HG03457 (cell line): ENCODE results near the gene CBFA2T3.

ENCODE experiments used
- ATAC-seq: cut with Tn5 transposase; IDR thresholded peaks from one replicate; pipeline ENCODE4 v1.9.1; 2021; ENCODE audit warnings: moderate number of reproducible peaks; ENCODE audit not compliant: unreplicated experiment

The CBFA2T3 gene

GRCh38 chr16:88964636-88965035, 12.4 kb downstream of the CBFA2T3 start:
- no peak for ATAC-seq

- no peak for ATAC-seq
These were observed 13.4 kb downstream of the CBFA2T3 start for GRCh38 chr16:88963583-88963982.

DNA sequence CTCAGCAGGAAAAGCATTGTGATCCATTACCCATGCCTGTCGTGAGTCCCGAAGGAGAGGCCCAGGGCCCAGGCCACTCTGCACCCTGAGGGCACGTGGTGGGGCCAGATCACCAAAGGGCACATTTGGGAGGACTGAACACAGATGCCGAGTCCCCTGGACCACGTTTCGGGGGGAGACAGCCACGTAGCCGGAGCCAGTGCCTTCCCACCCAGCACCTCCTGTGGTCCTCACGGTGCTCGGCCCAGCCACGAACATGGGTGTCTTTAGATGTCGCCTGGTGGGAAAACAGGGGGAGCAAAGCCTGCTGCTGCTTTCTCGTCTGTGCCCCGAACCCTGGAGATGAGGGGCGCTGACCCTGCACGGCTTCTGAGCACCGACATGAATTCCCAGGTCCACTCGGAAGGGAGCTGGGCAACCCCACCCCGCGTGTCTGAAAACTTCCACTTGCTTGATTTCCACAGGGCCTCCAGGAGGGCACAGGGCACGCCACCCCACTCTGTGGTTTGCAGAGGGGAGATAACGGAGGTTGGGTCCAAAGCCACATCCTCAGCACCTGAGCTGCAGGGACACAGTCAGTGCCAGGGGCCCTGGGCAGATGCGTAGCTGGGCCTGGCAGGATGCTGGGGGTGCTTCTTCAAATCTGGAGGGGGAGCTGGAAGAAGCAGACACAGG, 14.4 kb downstream of the CBFA2T3 start:
- ATAC-seq = no peak

DNA sequence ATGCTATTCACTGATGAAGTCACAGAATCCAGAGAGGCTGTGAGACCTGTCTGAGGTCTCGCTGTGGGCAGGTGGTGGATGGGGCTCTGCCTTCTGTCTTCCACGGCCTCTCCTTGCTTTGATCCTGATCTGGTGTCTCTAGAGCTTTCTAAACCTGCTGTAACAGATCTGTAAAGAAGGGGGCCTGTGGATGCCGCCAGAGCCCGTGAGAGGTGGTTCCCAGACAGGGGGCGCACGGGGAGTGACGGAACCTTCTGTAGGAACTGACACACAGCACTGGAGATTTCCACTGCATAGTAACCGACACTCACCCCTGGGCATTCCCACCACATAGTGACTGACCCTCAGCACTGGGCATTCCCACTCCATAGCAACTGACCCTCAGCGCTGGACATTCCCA, 16.0 kb downstream of the CBFA2T3 start:
- no peak for ATAC-seq

DNA sequence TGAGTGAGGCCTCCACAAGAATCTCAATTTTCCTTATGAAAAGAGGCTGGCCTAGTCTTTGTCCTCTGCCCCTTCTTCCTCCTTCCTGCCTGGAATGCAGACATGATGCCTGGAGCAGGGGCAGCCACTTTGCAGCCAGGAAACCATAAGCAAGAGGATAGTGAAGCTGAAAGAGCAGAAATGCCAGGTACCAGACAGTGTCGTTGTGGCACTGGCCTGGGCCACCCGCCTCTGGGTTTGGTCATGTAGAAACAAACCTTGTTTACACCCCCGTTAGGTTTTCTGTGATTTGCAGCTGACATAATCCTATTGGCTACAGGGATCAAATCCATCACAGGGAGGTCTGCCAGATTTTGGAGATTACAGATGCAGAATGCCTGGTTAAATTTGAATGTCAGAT, 16.5 kb downstream of the CBFA2T3 start:
- ATAC-seq = no peak

- no peak for ATAC-seq
These were observed 18.0 kb downstream of the CBFA2T3 start for GRCh38 chr16:88959022-88959421.

- no peak for ATAC-seq
These were observed 19.0 kb downstream of the CBFA2T3 start for GRCh38 chr16:88957887-88958577.

DNA sequence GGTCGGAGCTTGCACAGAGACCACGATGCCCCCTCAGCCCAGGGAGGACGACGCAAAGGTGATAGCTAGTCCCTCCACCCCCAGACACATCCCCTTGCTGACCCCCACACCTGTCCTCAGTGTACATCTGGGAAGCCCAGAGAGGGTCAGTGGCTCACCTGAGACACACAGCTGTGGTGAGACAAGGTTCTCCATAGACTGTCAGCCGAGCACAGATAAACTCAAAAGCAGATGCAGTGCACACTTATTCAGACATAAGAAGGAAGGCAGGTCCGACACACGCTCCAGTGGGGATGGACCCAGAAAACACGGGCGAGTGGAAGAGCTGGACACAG, 19.6 kb downstream of the CBFA2T3 start:
- no peak for ATAC-seq

DNA sequence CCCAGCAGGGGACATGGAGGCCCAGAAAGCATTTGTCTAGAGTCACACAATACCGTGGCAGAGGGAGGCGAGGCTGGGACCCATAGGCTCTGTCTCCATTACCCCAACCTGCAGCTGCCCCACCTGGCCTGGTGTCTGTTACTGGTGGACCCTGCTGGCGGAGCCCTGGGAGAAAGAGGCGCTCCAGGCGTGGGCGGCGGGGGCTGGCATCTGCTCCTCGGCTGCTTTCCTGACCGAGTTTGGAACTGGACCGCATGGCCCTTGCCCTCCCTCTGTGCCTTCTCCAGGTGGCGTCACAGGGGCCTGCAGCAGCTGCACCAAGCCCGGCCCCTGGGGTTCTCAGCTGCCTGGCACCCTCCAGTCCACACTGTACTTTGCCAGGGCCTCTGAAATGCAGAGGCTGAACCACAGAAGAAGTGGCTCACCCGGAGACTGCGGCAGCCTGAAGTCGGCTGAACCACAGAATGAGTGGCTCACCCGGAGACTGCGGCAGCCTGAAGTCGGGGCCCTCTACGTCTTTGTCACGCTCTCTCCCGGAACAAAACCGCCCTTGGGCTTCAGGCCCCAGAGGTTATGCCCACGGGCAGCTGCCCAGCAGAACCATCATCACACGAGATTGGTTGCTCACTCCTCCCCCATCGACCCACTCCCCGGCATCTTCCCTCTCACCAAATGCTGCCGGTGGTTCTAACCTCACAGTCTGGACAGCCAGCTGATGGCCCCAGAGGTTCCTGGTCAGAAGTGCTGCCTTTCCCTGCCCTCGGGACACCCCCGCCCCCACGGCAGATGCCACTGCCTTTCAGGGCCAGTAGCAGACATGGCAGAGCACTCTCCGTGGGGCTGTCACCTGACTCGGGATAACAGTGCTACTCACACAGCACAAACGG, 20.2 kb downstream of the CBFA2T3 start:
- ATAC-seq = no peak

DNA sequence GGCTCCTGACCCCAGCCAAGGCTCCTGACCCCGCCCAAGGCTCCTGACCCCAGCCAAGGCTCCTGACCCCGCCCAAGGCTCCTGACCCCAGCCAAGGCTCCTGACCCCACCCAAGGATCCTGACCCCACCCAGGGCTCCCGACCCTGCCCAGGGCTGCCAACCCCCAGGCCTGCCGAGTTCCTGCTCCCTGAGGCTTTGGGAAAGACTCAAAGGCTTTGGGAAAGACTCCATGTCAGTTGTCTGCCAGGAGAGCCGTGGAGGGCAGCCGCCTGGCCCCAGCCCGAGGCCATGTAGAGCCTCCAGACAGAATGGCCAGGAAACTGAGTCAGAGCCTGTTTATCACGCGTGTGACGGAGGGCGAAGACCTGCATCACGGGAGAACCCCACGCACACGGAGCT, 21.1 kb downstream of the CBFA2T3 start:
- no peak for ATAC-seq

DNA sequence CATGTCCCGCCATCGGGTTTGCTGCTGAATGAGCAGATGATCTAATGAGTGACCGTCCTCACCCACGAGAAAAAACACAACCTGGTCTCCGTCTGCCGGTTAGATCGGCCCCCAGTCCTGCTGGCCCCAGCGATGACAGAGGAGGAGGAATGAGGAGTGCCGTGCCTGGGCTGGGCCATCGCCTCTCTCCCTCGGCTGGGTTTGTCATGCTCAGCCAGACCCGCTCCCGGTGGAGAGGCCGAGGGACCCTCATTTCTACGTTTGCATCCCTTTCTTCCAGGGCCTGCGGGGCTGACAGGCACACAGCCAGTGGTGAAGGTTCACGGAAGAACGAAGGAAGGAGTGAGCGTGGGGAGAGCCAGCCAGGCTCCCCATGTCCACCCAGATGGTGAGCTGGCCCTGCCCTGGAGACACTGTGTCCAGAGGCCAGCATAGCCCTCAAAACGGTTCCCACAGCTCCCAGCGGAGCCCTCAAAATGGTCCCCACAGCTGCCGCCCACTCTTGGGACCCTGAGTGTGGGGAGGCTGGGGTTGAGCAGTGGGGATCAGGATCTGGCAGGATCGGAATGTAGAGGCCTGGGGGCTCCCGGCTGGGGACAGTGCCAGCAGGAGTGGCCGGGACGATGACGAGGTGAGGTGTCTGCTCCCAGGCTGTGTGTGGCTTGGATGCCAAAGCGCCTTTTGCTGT, 23.9 kb downstream of the CBFA2T3 start:
- no peak for ATAC-seq

- no peak for ATAC-seq
These were observed 25.0 kb downstream of the CBFA2T3 start for GRCh38 chr16:88951989-88952388.

GRCh38 chr16:88951501-88951900, 25.5 kb downstream of the CBFA2T3 start:
- ATAC-seq = no peak

GRCh38 chr16:88948781-88949490, 28.1 kb downstream of the CBFA2T3 start:
- ATAC-seq = no peak

GRCh38 chr16:88945473-88945872, 31.5 kb downstream of the CBFA2T3 start:
- no peak for ATAC-seq

GRCh38 chr16:88943741-88944140, 33.3 kb downstream of the CBFA2T3 start:
- no peak for ATAC-seq

DNA sequence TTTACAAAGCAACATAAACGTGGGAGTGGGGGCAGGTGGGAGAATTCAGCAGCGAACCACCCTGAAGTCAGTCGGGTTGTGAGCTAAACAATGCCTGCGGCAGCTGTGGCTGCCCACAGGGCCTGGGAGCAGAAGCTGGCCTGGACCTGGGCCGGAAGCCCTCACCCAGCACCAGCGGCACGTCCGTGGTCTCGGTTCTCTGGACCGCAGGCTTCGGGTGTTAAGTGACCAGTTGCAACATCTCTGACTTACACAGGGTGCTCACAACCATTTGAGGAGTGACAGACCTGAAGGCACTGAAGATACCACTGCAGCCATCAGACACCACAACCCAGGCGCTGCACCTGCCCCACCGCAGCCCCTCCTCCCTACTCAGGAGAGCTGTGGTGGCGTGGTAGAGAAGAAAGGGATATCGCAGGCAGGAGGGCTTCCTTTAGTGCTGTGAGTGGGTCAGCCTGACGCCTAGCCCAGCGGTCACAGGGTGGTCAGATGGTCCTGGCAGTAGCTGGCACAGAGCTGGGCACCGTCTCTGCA, 33.8 kb downstream of the CBFA2T3 start:
- ATAC-seq = no peak

GRCh38 chr16:88941913-88942909, 34.8 kb downstream of the CBFA2T3 start:
- ATAC-seq = no peak
